ENCODE measurements around the gene TCF7L1.

- TF ChIP-seq CTCF (IDR thresholded peaks at IDR 0.05) (no peak), POLR2A (IDR thresholded peaks at IDR 0.05) (no peak)
Observed at GRCh38 chr2:85272357-85272756, 139.2 kb downstream of the TCF7L1 start.
